ENCODE measurements around the gene C19orf53. TPM values are rescaled to one million over a fixed set of nuclear protein-coding genes. Genes with fewer than 3 reads are reported as not detected.

C19orf53 gene
- total RNA-seq, 1 experiment from 2014 or later, result 214 TPM

DNA sequence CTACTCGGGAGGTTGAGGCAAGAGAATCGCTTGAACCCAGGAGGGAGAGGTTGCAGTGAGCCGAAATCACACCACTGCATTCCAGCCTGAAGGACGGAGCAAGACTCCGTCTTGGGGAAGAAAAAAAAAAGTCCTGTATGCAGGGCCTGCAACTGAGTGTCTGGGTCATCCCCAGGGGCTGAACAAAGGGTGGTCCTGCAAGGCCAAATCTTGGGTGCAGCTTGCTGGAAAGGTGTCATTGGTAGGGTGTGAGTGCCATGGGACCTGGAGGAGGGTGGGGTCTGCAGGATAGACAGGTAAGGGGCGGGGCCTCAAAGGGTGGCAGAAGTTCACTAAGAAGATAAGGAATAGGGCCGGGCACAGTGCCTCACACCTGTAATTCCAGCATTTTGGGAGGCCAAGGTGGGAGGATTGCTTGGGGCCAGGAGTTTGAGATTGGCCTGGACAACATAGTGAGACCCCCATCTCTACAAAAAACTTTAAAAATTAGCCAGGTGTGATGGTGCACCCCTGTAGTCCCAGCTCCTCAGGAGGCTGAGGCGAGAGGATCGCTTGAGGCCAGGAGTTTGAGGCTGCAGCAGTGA is 52.5 kb downstream of the C19orf53 start:
- no peak for DNase-seq (ENCODE audit: low read depth)

DNA sequence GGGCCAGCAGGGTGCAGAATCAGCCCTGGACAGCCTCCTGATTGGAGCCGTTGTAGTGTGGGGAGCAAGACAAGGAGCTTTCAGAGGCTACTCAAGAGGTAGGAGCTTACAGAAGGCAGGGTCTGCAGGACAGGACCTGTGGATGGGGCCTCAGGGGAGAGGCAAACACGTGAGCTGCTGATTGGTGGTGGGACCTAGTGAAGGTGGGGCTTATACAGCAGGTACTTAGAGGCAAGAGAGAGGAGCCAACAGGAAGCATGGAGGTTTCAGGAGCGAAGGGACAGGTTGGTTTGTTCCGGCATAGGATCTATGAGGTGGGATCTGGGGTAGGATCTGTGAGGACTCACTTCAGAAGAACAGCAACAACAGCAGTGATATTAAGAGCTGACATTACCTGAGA is 53.4 kb downstream of the C19orf53 start:
- DNase-seq (ENCODE audit: low read depth), result peak; percentile 11

Other genes starting within 250 kb of the C19orf53 start
- gene MRI1, start 9.9 kb upstream of the C19orf53 start, total RNA-seq (2014; rRNA removed; shearing (Covaris generic)), result 58.6 and 65.2 TPM in 2 replicates
- gene ZSWIM4, start 21.0 kb downstream of the C19orf53 start, total RNA-seq (2014; rRNA removed; shearing (Covaris generic)), result 4.6 and 5.4 TPM in 2 replicates
- gene NANOS3, start 102.7 kb downstream of the C19orf53 start, total RNA-seq (2014; rRNA removed; shearing (Covaris generic)), result 1.6 TPM in 1 of 2 replicates, not detected in the other
- 2.1 and 7.9 TPM in 2 replicates for gene BRME1, start 131.7 kb downstream of the C19orf53 start, total RNA-seq (2014; rRNA removed; shearing (Covaris generic))
- 17.8 and 22.7 TPM in 2 replicates for gene CC2D1A, start 131.7 kb downstream of the C19orf53 start, total RNA-seq (2014; rRNA removed; shearing (Covaris generic))
- gene PODNL1, start 164.0 kb downstream of the C19orf53 start, total RNA-seq (2014; rRNA removed; shearing (Covaris generic)), result not detected in 2 replicates
- 29.4 and 40.5 TPM in 2 replicates for gene DCAF15, start 178.1 kb downstream of the C19orf53 start, total RNA-seq (2014; rRNA removed; shearing (Covaris generic))
- 1.3 and 1.4 TPM in 2 replicates for gene RFX1, start 231.9 kb downstream of the C19orf53 start, total RNA-seq (2014; rRNA removed; shearing (Covaris generic))